22Rv1 (cell line): Measurements from ENCODE around the gene TICAM2.

Experiments
- CTCF ChIP-seq: fragments of 450-650 bp; IDR thresholded peaks from 2 replicates; pipeline ENCODE4 v1.5.1; 2017; ENCODE audit warnings: mild to moderate bottlenecking
- ZFX ChIP-seq: fragments of 450-650 bp; IDR thresholded peaks from 2 replicates; pipeline ENCODE4 v1.6.1; 2017; ENCODE audit warnings: antibody characterized with exemption, borderline replicate concordance

GRCh38 chr5:115532517-115532916 lies 69.8 kb downstream of the TICAM2 start:
- TF ChIP-seq CTCF (no peak), ZFX (no peak)
